Tibial artery (tissue), 4 donors: Measurements from ENCODE around the gene SMARCD1.

Experiments used
- DNase-seq, 2 donors: peaks; one replicate each; pipeline ENCODE4 v3.0.0-alpha.2; 2019
- H3K27ac ChIP-seq, 2 donors: fragments of 200-600 bp; sonication (generic) in 1 of 2; 1 replicate in 1 of 2; 2 replicates in 1 of 2; pipeline ENCODE4 v1.5.1; 2018 to 2019; ENCODE audit warnings: mild to moderate bottlenecking in 1 of 2
- H3K27me3 ChIP-seq, 2 donors: fragments of 200-600 bp; sonication (generic) in 1 of 2; one replicate each; pipeline versions ENCODE4 v1.5.1 to v1.6.0; 2016 to 2019
- H3K36me3 ChIP-seq, 3 donors: fragments of 200-600 bp; sonication (generic) in 2 of 3; one replicate each; pipeline ENCODE4 v1.5.1; 2016 to 2019; ENCODE audit warnings: mild to moderate bottlenecking in 2 of 3
- H3K4me1 ChIP-seq, 4 donors: fragments of 200-600 bp; sonication (generic) in 2 of 4; 1 replicate in 3 of 4; 2 replicates in 1 of 4; pipeline ENCODE4 v1.5.1; 2016 to 2019
- H3K4me3 ChIP-seq, 2 donors: fragments of 200-600 bp; sonication (generic) in 1 of 2; 1 replicate in 1 of 2; 2 replicates in 1 of 2; pipeline ENCODE4 v1.5.1; 2018 to 2019; ENCODE audit warnings: mild to moderate bottlenecking in 2 of 2
- H3K9me3 ChIP-seq, 3 donors: fragments of 200-600 bp; sonication (generic) in 1 of 3; one replicate each; pipeline ENCODE4 v1.5.1; 2016 to 2019
- CTCF ChIP-seq, 2 experiments: fragments of 200-600 bp in 1 of 2; fragments of 450-650 bp in 1 of 2; IDR thresholded peaks; one replicate each; pipeline ENCODE4 v1.5.1; 2017 to 2019; ENCODE audit warnings: antibody characterized with exemption in 2 of 2, mild to moderate bottlenecking in 1 of 2, moderate library complexity in 1 of 2
- intact Hi-C: fragments of 100-400 bp; cut with DNase I; formaldehyde crosslinking; loops from one replicate; pipeline ENCODE4 v1.15.0; 2023; ENCODE audit warnings: low total_unique reads

SMARCD1 gene

GRCh38 chr12:50087151-50087550 lies 2.0 kb downstream of the SMARCD1 start:
- intact Hi-C loops: no loop called here
- H3K9me3 ChIP-seq: no peaks in the 10 kb centered on the region
- no peak for TF ChIP-seq CTCF (IDR thresholded peaks at IDR 0.05)
- no peaks in the 10 kb centered on the region for H3K27me3 ChIP-seq
- no peak for DNase-seq
- peaks cover 0 to 20% (median 16%) of the 10 kb centered on the region in 4 donors for H3K4me1 ChIP-seq
- H3K27ac ChIP-seq: no peak overlapping the region
- no peak overlapping the region for H3K4me3 ChIP-seq
- H3K36me3 ChIP-seq: peaks cover 40 to 56% (median 53%) of the 10 kb centered on the region in 3 donors

GRCh38 chr12:50087995-50088394 lies 2.9 kb downstream of the SMARCD1 start:
- peaks cover 49 to 65% (median 62%) of the 10 kb centered on the region in 3 donors for H3K36me3 ChIP-seq

DNA sequence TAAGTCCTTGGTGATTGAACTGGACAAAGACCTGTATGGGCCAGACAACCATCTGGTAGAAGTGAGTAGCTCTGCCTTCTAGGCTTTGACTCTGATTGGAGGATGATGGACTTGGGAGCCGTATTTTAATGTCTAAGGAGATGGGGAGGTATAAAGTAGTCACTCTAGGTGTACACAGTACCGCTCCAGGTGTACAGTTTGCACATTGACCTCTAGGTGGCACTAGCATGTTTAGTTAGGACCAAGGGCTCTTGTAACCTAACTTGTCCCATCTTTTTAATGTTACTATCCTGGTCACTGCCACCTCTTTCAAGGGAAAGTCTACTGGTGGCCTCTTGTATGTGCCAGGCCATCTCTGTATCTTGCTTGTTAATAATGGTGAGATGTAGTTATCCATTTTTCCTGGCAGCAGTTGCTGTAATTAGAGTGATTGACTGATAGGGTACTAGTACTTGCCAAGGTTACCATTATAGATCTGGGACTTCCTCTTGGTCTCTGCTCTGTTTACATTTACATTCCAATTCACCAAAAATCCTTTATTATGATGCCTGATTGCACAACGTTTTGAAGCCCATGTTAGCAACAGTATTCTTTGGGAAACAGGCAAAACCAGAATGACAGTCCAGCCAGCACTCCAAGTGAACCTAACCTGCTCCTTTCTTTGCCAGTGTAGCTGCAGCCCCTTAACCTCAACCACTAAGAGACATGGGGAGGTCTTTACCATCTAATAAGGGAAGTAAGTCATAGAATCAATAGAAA lies 3.6 kb downstream of the SMARCD1 start:
- intact Hi-C loops: no loop called here
- peaks cover 55 to 72% (median 69%) of the 10 kb centered on the region in 3 donors for H3K36me3 ChIP-seq
- TF ChIP-seq CTCF (IDR thresholded peaks at IDR 0.05): peak; percentile 65 to 74
- H3K9me3 ChIP-seq: no peaks in the 10 kb centered on the region
- no peak for DNase-seq
- no peak overlapping the region for H3K4me3 ChIP-seq
- H3K27me3 ChIP-seq: no peaks in the 10 kb centered on the region
- H3K4me1 ChIP-seq: peaks cover 0 to 20% (median 16%) of the 10 kb centered on the region in 4 donors
- H3K27ac ChIP-seq: no peak overlapping the region

More at GRCh38 chr12:50087995-50088394, 2.9 kb downstream of the SMARCD1 start:
- no peak for DNase-seq
- peaks cover 0 to 20% (median 16%) of the 10 kb centered on the region in 4 donors for H3K4me1 ChIP-seq
- no peak for TF ChIP-seq CTCF (IDR thresholded peaks at IDR 0.05)
- H3K4me3 ChIP-seq: no peak overlapping the region
- H3K9me3 ChIP-seq: no peaks in the 10 kb centered on the region
- no peak overlapping the region for H3K27ac ChIP-seq
- intact Hi-C loops: no loop called here
- no peaks in the 10 kb centered on the region for H3K27me3 ChIP-seq

DNA sequence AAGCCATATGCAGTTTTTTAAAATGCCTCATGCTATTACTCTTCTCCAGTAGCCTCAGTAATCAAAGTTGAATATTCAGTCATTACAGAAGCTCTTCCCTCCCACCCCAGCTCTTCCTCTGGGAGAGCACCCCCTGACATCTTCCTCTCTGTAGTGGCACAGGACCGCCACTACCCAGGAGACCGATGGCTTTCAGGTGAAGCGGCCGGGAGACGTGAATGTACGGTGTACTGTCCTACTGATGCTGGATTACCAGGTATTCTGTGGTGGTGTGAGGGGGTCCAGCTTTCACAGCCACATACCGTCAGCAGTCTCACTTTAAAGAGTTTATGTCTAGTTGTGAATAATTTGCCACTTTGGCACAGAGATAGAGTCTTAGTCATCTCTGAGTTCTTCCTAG lies 4.6 kb downstream of the SMARCD1 start:
- Histone ChIP-seq H3K27me3 (no peaks in the 10 kb centered on the region), H3K4me3 (no peak overlapping the region), H3K27ac (no peak overlapping the region), H3K4me1 (peaks cover 0 to 14% (median 10%) of the 10 kb centered on the region in 4 donors), H3K36me3 (peaks cover 65 to 82% (median 79%) of the 10 kb centered on the region in 3 donors), H3K9me3 (no peaks in the 10 kb centered on the region)
- intact Hi-C loops: no loop called here
- DNase-seq: no peak
- no peak for TF ChIP-seq CTCF (IDR thresholded peaks at IDR 0.05)

GRCh38 chr12:50090391-50090790 lies 5.2 kb downstream of the SMARCD1 start:
- intact Hi-C loops: no loop called here
- TF ChIP-seq CTCF (IDR thresholded peaks at IDR 0.05): no peak

More at GRCh38 chr12:50090391-50090790, 5.2 kb downstream of the SMARCD1 start:
- peaks cover 0 to 14% (median 10%) of the 10 kb centered on the region in 4 donors for H3K4me1 ChIP-seq
- no peaks in the 10 kb centered on the region for H3K9me3 ChIP-seq
- no peak for DNase-seq
- H3K27me3 ChIP-seq: no peaks in the 10 kb centered on the region
- peaks cover 72 to 89% (median 86%) of the 10 kb centered on the region in 3 donors for H3K36me3 ChIP-seq
- H3K27ac ChIP-seq: no peak overlapping the region
- H3K4me3 ChIP-seq: no peak overlapping the region
